ENCODE measurements around the gene NCDN. TPM values are rescaled to one million over a fixed set of nuclear protein-coding genes. Genes with fewer than 3 reads are reported as not detected.

Gene NCDN
- total and polyA plus RNA-seq, 2 donors (not counting 3 experiments of a cell fraction or from before 2014, with no cell fraction given), result 17.3 to 22.0 TPM

DNA sequence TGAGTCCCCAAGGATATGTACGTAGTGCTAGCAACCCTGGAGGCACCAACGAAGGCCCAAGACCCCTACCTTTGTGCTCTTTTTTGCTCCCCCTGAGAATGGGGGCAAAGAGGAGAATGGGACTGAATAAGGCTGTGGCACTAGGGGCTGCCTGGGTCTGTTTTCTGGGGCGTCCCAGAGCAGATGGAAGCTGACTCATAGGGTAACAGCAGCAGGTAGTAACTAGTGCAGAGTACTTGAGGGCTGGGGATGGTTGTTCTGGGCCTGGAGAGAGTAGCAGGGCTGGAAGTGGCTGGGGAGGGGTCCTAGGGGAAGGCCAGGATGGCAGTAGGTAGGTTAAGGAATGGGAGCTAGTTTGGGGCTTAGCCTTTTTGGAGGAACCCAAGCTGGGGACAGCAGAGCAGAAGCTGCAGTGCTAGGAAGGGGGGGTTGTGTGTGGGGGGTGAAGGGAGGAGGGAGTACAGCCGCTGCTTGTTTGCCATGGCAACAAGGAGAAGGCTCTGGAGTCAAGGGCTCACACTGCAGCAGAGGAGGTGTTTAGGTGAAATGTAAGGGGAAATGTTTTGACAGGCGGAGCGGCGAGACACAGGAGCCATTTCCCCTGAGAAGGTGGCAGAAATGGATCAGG, 1.8 kb downstream of the NCDN start:
- H3K27me3 ChIP-seq (ENCODE audit: control insufficient read depth in 2 of 2, insufficient read depth in 2 of 2, low read length in 2 of 2), result no peaks in the 10 kb centered on the region
- peaks cover 0 to 4% of the 10 kb centered on the region in 2 experiments for H3K36me3 ChIP-seq (ENCODE audit: control insufficient read depth in 2 of 2, extremely low read depth in 1 of 2, insufficient read depth in 2 of 2, low read length in 2 of 2)
- ChIA-PET POLR2A (interaction anchor here (0.7 kb wide), 1 partner anchor 381 kb away, joined by 3 read pairs; no protein-coding TSS in a partner anchor), CTCF (interaction anchor here (1.4 to 8.5 kb wide), 2 partner anchors 107 to 168 kb away, joined by 5 to 155 read pairs; no protein-coding TSS in a partner anchor)
- no peak overlapping the region for H3K4me3 ChIP-seq (replicated peaks in 1 of 3; ENCODE audit: insufficient read depth in 1 of 3, low read depth in 1 of 3, low read length in 3 of 3)
- H3K9me1 ChIP-seq (replicated peaks; ENCODE audit: control insufficient read depth, extremely low read depth, insufficient read depth, low read length), result no peaks in the 10 kb centered on the region
- H4K20me1 ChIP-seq (replicated peaks; ENCODE audit: control insufficient read depth, extremely low read depth, insufficient read depth, low read length), result no peaks in the 10 kb centered on the region
- no peak overlapping the region for H2AFZ ChIP-seq (ENCODE audit: low read depth, low read length)
- no peak overlapping the region for H3K9ac ChIP-seq (replicated peaks; ENCODE audit: extremely low read depth, insufficient read depth, low read length)
- intact Hi-C loops (cut with micrococcal nuclease), result loop anchor here (5.0 to 10.0 kb wide), 2 partner anchors 275 to 367 kb away; partner anchors contain the start of gene SFPQ
- TF ChIP-seq EZH2 (IDR thresholded peaks at IDR 0.05; ENCODE audit: borderline replicate concordance, low read depth, low read length, severe bottlenecking), result no peak
- no peak for TF ChIP-seq MYC (IDR thresholded peaks at IDR 0.05; ENCODE audit: low read depth, low read length)
- no peak for TF ChIP-seq POLR2AphosphoS5 (IDR thresholded peaks at IDR 0.05; ENCODE audit: insufficient read depth, low read depth, low read length)
- no peak for TF ChIP-seq JUN (IDR thresholded peaks at IDR 0.05; ENCODE audit: borderline replicate concordance, insufficient read depth, insufficient read length, low read depth)
- TF ChIP-seq CTCF (IDR thresholded peaks at IDR 0.05; ENCODE audit: extremely low read depth in 1 of 2, insufficient read depth in 1 of 2, low read depth in 1 of 2, low read length in 2 of 2), result no peak
- TF ChIP-seq GATA2 (IDR thresholded peaks at IDR 0.05; ENCODE audit: insufficient read depth, insufficient read length, low read depth, low read length), result no peak
- no peak for TF ChIP-seq FOS (IDR thresholded peaks at IDR 0.05; ENCODE audit: borderline replicate concordance, insufficient read depth, low read length)
- TF ChIP-seq POLR2A (IDR thresholded peaks at IDR 0.05; ENCODE audit: low read depth, low read length), result no peak
- TF ChIP-seq, protein P1, sequence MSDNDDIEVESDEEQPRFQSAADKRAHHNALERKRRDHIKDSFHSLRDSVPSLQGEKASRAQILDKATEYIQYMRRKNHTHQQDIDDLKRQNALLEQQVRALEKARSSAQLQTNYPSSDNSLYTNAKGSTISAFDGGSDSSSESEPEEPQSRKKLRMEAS (IDR thresholded peaks at IDR 0.05; ENCODE audit: insufficient read depth, insufficient read length), result no peak
- H3K27ac ChIP-seq (ENCODE audit: insufficient read depth, low read depth, low read length), result no peak overlapping the region
- H3K79me2 ChIP-seq (ENCODE audit: control insufficient read depth, insufficient read depth, low read length), result peaks cover 13% of the 10 kb centered on the region
- dilution Hi-C loops (cut with MboI; ENCODE audit: extremely low pct_ligation_motif_present, low sequenced_read_pairs), result no loop called here
- H3K4me2 ChIP-seq (ENCODE audit: insufficient read depth, low read length), result no peak overlapping the region
- peaks cover 6% of the 10 kb centered on the region for H3K4me1 ChIP-seq (ENCODE audit: control insufficient read depth, extremely low read depth, insufficient read depth, low read length)
- H3K9me3 ChIP-seq (replicated peaks; ENCODE audit: control insufficient read depth, insufficient read depth, low read length), result no peaks in the 10 kb centered on the region
- no TSS peak for BruUV-seq (replicated peaks)
- FAIRE-seq (no peak), DNase-seq (ENCODE audit: low read depth, low spot score) (no peak)
